IMR-90 (cell line): ENCODE measurements around the gene PRSS1. TPM values are rescaled to one million over a fixed set of nuclear protein-coding genes. Genes with fewer than 3 reads are reported as not detected.

Experiments
- ATAC-seq: fragments of 200-7000 bp; cut with Tn5 transposase; 2 replicates; pipeline ENCODE4 v1.9.1; 2020; ENCODE audit warnings: low read depth, mild to moderate bottlenecking, moderate library complexity
- BruUV-seq: library from RNA; stranded (reverse); fragments of 400-500 nt; replicated peaks from 2 replicates; lab custom pipeline; 2021; lab: Mats Ljungman, UMichigan
- CTCF ChIA-PET: fragments of 300-600 bp; formaldehyde crosslinking; extraction: SDS; loops from one replicate; lab custom pipeline; 2021; ENCODE audit warnings: antibody characterized with exemption; lab: Yijun Ruan, JAX
- POLR2A ChIA-PET: fragments of 300-600 bp; sonication (Branson Sonifier 250); formaldehyde crosslinking; loops from one replicate; lab custom pipeline; 2022; ENCODE audit warnings: antibody characterized with exemption; ENCODE audit not compliant: unreplicated experiment; lab: Charles Lee
- DNase-seq: peaks from one replicate; pipeline ENCODE4 v3.0.0; 2013
- H2AFZ ChIP-seq: replicated peaks from 2 replicates; pipeline ENCODE3; 2013; ENCODE audit warnings: low read length, mild to moderate bottlenecking; ENCODE audit not compliant: poor library complexity
- H2AK5ac ChIP-seq: 2 replicates; pipeline ENCODE4 v1.6.1; 2013; ENCODE audit warnings: low read depth, low read length, inconsistent platforms
- H2AK9ac ChIP-seq: replicated peaks from 2 replicates; pipeline ENCODE3; 2013; ENCODE audit warnings: mild to moderate bottlenecking, low read depth, low read length, moderate library complexity; ENCODE audit not compliant: poor library complexity
- H2BK120ac ChIP-seq: 2 replicates; pipeline ENCODE4 v1.6.1; 2013; ENCODE audit warnings: low read depth, low read length, inconsistent platforms
- H2BK15ac ChIP-seq: 3 replicates; pipeline ENCODE4 v1.6.1; 2013; ENCODE audit warnings: low read depth, low read length, inconsistent platforms
- H2BK20ac ChIP-seq: 2 replicates; pipeline ENCODE4 v1.6.1; 2013; ENCODE audit warnings: low read depth, mild to moderate bottlenecking, inconsistent platforms, low read length, moderate library complexity
- H2BK5ac ChIP-seq: 2 replicates; pipeline ENCODE4 v1.6.1; 2013; ENCODE audit warnings: mild to moderate bottlenecking, low read depth, low read length, inconsistent platforms; ENCODE audit not compliant: poor library complexity, severe bottlenecking
- H3K14ac ChIP-seq: replicated peaks from 2 replicates; pipeline ENCODE4 v1.6.1; 2013; ENCODE audit warnings: low read depth, low read length, inconsistent platforms
- H3K18ac ChIP-seq: 2 replicates; pipeline ENCODE4 v1.6.1; 2013; ENCODE audit warnings: low read depth, low read length, control low read depth
- H3K23ac ChIP-seq: 2 replicates; pipeline ENCODE4 v1.6.1; 2013; ENCODE audit warnings: low read depth, low read length, inconsistent platforms
- H3K27ac ChIP-seq: 2 replicates; pipeline ENCODE4 v1.5.1; 2013; ENCODE audit warnings: mild to moderate bottlenecking, control low read depth, low read length; ENCODE audit not compliant: insufficient read depth
- H3K27me3 ChIP-seq: 2 replicates; pipeline ENCODE4 v1.6.1; 2013; ENCODE audit warnings: low read length; ENCODE audit not compliant: control insufficient read depth, insufficient read depth
- H3K36me3 ChIP-seq: 2 replicates; pipeline ENCODE4 v1.6.1; 2013; ENCODE audit warnings: low read length, mixed read lengths; ENCODE audit not compliant: control insufficient read depth, insufficient read depth
- H3K4ac ChIP-seq: 2 replicates; pipeline ENCODE4 v1.6.1; 2013; ENCODE audit warnings: low read depth, low read length, inconsistent platforms
- H3K4me1 ChIP-seq: 2 replicates; pipeline ENCODE4 v1.6.1; 2013; ENCODE audit warnings: low read length, mixed read lengths; ENCODE audit not compliant: control insufficient read depth, insufficient read depth
- H3K4me2 ChIP-seq: 2 replicates; pipeline ENCODE4 v1.6.1; 2013; ENCODE audit warnings: low read depth, mild to moderate bottlenecking, control low read depth, low read length, moderate library complexity
- H3K4me3 ChIP-seq: 2 replicates; pipeline ENCODE4 v1.5.1; 2013; ENCODE audit warnings: low read depth, mild to moderate bottlenecking, control low read depth, low read length, moderate library complexity; ENCODE audit not compliant: insufficient read depth
- H3K56ac ChIP-seq: 2 replicates; pipeline ENCODE4 v1.6.1; 2013; ENCODE audit warnings: low read length, inconsistent platforms; ENCODE audit not compliant: insufficient read depth; ENCODE audit errors: extremely low read depth
- H3K79me1 ChIP-seq, 2 experiments: 2 replicates each; pipeline ENCODE4 v1.6.1; 2013; ENCODE audit warnings: low read length in 2 of 2, inconsistent platforms in 1 of 2, low read depth in 1 of 2
- H3K9ac ChIP-seq: 2 replicates; pipeline ENCODE4 v1.6.1; 2013; ENCODE audit warnings: low read depth, low read length, control low read depth
- H3K9me1 ChIP-seq: 2 replicates; pipeline ENCODE4 v1.6.1; 2013; ENCODE audit warnings: low read length, inconsistent platforms; ENCODE audit not compliant: insufficient read depth
- H3K9me3 ChIP-seq: 2 replicates; pipeline ENCODE4 v1.6.1; 2013; ENCODE audit warnings: low read length; ENCODE audit not compliant: control insufficient read depth, insufficient read depth
- H4K20me1 ChIP-seq: 2 replicates; pipeline ENCODE4 v1.6.1; 2013; ENCODE audit warnings: low read length, inconsistent platforms; ENCODE audit not compliant: insufficient read depth
- H4K5ac ChIP-seq: 2 replicates; pipeline ENCODE4 v1.6.1; 2013; ENCODE audit warnings: mild to moderate bottlenecking, low read depth, low read length, control low read depth
- H4K8ac ChIP-seq, 2 experiments: 2 replicates each; pipeline ENCODE4 v1.6.1; 2013; ENCODE audit warnings: low read depth in 2 of 2, low read length in 2 of 2, control low read depth in 1 of 2, inconsistent platforms in 1 of 2
- H4K91ac ChIP-seq: 2 replicates; pipeline ENCODE4 v1.6.1; 2013; ENCODE audit warnings: low read depth, low read length, inconsistent platforms; ENCODE audit not compliant: insufficient read depth
- USF2 ChIP-seq: fragments of 150-350 bp; IDR thresholded peaks from 2 replicates; pipeline ENCODE4 v1.6.1; 2017; ENCODE audit warnings: mild to moderate bottlenecking, antibody characterized with exemption, low read length, low read depth
- WGBS, 2 experiments: methylation state at CpG; one replicate each; pipeline versions ENCODE4 v1.1.5 to v1.1.7; 2013; ENCODE audit warnings: missing lambda C conversion rate in 2 of 2; ENCODE audit not compliant: insufficient read length in 1 of 2; ENCODE audit errors: extremely low coverage in 2 of 2; 5-methylcytosine and 5-hydroxymethylcytosine counted together
- dilution Hi-C: fragments of 300-500 bp; cut with HindIII; formaldehyde crosslinking; loops from one replicate; pipeline ENCODE4 v1.14.3; 2018; ENCODE audit warnings: low sequenced_read_pairs; ENCODE audit not compliant: unreplicated experiment
- in situ Hi-C: fragments of 300-500 bp; cut with MboI; formaldehyde crosslinking; loops from 3 replicates; pipeline ENCODE4 v1.14.3; 2019; ENCODE audit warnings: low sequenced_read_pairs, inconsistent platforms, mixed read lengths
- intact Hi-C: fragments of 100-400 bp; cut with micrococcal nuclease; formaldehyde crosslinking; loops from 2 replicates; pipeline ENCODE4 v1.10.0; 2022
- polyA plus RNA-seq, 3 experiments: library from polyadenylated mRNA; depleted of rRNA; stranded (reverse); fragments of >200 nt; gene quantifications; 2 replicates each; pipeline ENCODE4 v1.2.3, GENCODE V29; 2012; ENCODE audit warnings: low replicate concordance in 1 of 3
- total RNA-seq: library from RNA; depleted of rRNA; stranded (reverse); fragments of >200 nt; gene quantifications from 2 replicates; pipeline ENCODE4 v1.2.3, GENCODE V29; 2012

PRSS1 gene
- total and polyA plus RNA-seq, 2 of the 4 experiments (the other 2 are of a cell fraction): not detected

GRCh38 chr7:142720986-142721385 is 28.3 kb upstream of the PRSS1 start:
- Histone ChIP-seq H2AK9ac (no peak overlapping the region), H3K79me1 (no peaks in the 10 kb centered on the region), H2AK5ac (no peak overlapping the region), H3K4ac (no peak overlapping the region), H3K4me3 (no peak overlapping the region), H4K8ac (no peak overlapping the region), H3K23ac (no peak overlapping the region), H3K56ac (no peak overlapping the region), H2BK5ac (no peak overlapping the region), H3K36me3 (no peaks in the 10 kb centered on the region), H2BK20ac (no peak overlapping the region), H2BK15ac (no peak overlapping the region), H3K27ac (no peak overlapping the region), H3K27me3 (peaks cover 7% of the 10 kb centered on the region), H3K4me1 (no peaks in the 10 kb centered on the region), H3K4me2 (no peak overlapping the region), H3K9me1 (no peaks in the 10 kb centered on the region), H3K9ac (no peak overlapping the region), H2AFZ (no peak overlapping the region), H4K5ac (no peak overlapping the region), H3K9me3 (no peaks in the 10 kb centered on the region), H2BK120ac (no peak overlapping the region), H4K20me1 (no peaks in the 10 kb centered on the region), H3K18ac (no peak overlapping the region), H3K14ac (no peak overlapping the region), H4K91ac (no peak overlapping the region)
- ChIA-PET POLR2A (no interaction called here), CTCF (no interaction called here)
- ATAC-seq (no peak), DNase-seq (no peak)
- in situ Hi-C loops: no loop called here
- WGBS, 2 experiments: no CpG with 5 or more reads among the region's 10 CpGs
- no TSS peak for BruUV-seq
- intact Hi-C loops: no loop called here
- dilution Hi-C loops: no loop called here
- no peak for TF ChIP-seq USF2
